ENCODE data around the gene MTCL1. TPM values are rescaled to one million over a fixed set of nuclear protein-coding genes. Genes with fewer than 3 reads are reported as not detected.

The MTCL1 gene
- total and polyA plus RNA-seq, 2 of the 8 experiments (the other 6 are each of a cell fraction or from before 2014, with no cell fraction given), result 16.6 to 60.8 TPM

GRCh38 chr18:8825729-8826375 lies 120.5 kb downstream of the MTCL1 start (continued):
- no peak for TF ChIP-seq PHF8 (conservative IDR thresholded peaks at IDR 0.05; ENCODE audit: low read depth, low read length)
